ENCODE data around the gene NLRP6.

- no peak for TF ChIP-seq POLR2A (IDR thresholded peaks at IDR 0.05)
- no peak for TF ChIP-seq CTCF (IDR thresholded peaks at IDR 0.05)
- TF ChIP-seq EP300 (IDR thresholded peaks at IDR 0.05) = no peak
These were observed 52.6 kb downstream of the NLRP6 start for GRCh38 chr11:330694-331357.

All from suprapubic skin (tissue), 3 donors.